IMR-90 (cell line): ENCODE measurements around the gene ZMYM4. TPM values are rescaled to one million over a fixed set of nuclear protein-coding genes. Genes with fewer than 3 reads are reported as not detected.

Experiments
- ATAC-seq: fragments of 200-7000 bp; cut with Tn5 transposase; 2 replicates; pipeline ENCODE4 v1.9.1; 2020; ENCODE audit warnings: low read depth, mild to moderate bottlenecking, moderate library complexity
- BruUV-seq: library from RNA; stranded (reverse); fragments of 400-500 nt; replicated peaks from 2 replicates; lab custom pipeline; 2021; lab: Mats Ljungman, UMichigan
- CTCF ChIA-PET: fragments of 300-600 bp; formaldehyde crosslinking; extraction: SDS; loops from one replicate; lab custom pipeline; 2021; ENCODE audit warnings: antibody characterized with exemption; lab: Yijun Ruan, JAX
- POLR2A ChIA-PET: fragments of 300-600 bp; sonication (Branson Sonifier 250); formaldehyde crosslinking; loops from one replicate; lab custom pipeline; 2022; ENCODE audit warnings: antibody characterized with exemption; ENCODE audit not compliant: unreplicated experiment; lab: Charles Lee
- DNase-seq: peaks from one replicate; pipeline ENCODE4 v3.0.0; 2013
- H2AFZ ChIP-seq: replicated peaks from 2 replicates; pipeline ENCODE3; 2013; ENCODE audit warnings: low read length, mild to moderate bottlenecking; ENCODE audit not compliant: poor library complexity
- H2AK5ac ChIP-seq: 2 replicates; pipeline ENCODE4 v1.6.1; 2013; ENCODE audit warnings: low read depth, low read length, inconsistent platforms
- H2AK9ac ChIP-seq: replicated peaks from 2 replicates; pipeline ENCODE3; 2013; ENCODE audit warnings: mild to moderate bottlenecking, low read depth, low read length, moderate library complexity; ENCODE audit not compliant: poor library complexity
- H2BK120ac ChIP-seq: 2 replicates; pipeline ENCODE4 v1.6.1; 2013; ENCODE audit warnings: low read depth, low read length, inconsistent platforms
- H2BK15ac ChIP-seq: 3 replicates; pipeline ENCODE4 v1.6.1; 2013; ENCODE audit warnings: low read depth, low read length, inconsistent platforms
- H2BK20ac ChIP-seq: 2 replicates; pipeline ENCODE4 v1.6.1; 2013; ENCODE audit warnings: low read depth, mild to moderate bottlenecking, inconsistent platforms, low read length, moderate library complexity
- H2BK5ac ChIP-seq: 2 replicates; pipeline ENCODE4 v1.6.1; 2013; ENCODE audit warnings: mild to moderate bottlenecking, low read depth, low read length, inconsistent platforms; ENCODE audit not compliant: poor library complexity, severe bottlenecking
- H3K14ac ChIP-seq: replicated peaks from 2 replicates; pipeline ENCODE4 v1.6.1; 2013; ENCODE audit warnings: low read depth, low read length, inconsistent platforms
- H3K18ac ChIP-seq: 2 replicates; pipeline ENCODE4 v1.6.1; 2013; ENCODE audit warnings: low read depth, low read length, control low read depth
- H3K23ac ChIP-seq: 2 replicates; pipeline ENCODE4 v1.6.1; 2013; ENCODE audit warnings: low read depth, low read length, inconsistent platforms
- H3K27ac ChIP-seq: 2 replicates; pipeline ENCODE4 v1.5.1; 2013; ENCODE audit warnings: mild to moderate bottlenecking, control low read depth, low read length; ENCODE audit not compliant: insufficient read depth
- H3K27me3 ChIP-seq: 2 replicates; pipeline ENCODE4 v1.6.1; 2013; ENCODE audit warnings: low read length; ENCODE audit not compliant: control insufficient read depth, insufficient read depth
- H3K36me3 ChIP-seq: 2 replicates; pipeline ENCODE4 v1.6.1; 2013; ENCODE audit warnings: low read length, mixed read lengths; ENCODE audit not compliant: control insufficient read depth, insufficient read depth
- H3K4ac ChIP-seq: 2 replicates; pipeline ENCODE4 v1.6.1; 2013; ENCODE audit warnings: low read depth, low read length, inconsistent platforms
- H3K4me1 ChIP-seq: 2 replicates; pipeline ENCODE4 v1.6.1; 2013; ENCODE audit warnings: low read length, mixed read lengths; ENCODE audit not compliant: control insufficient read depth, insufficient read depth
- H3K4me2 ChIP-seq: 2 replicates; pipeline ENCODE4 v1.6.1; 2013; ENCODE audit warnings: low read depth, mild to moderate bottlenecking, control low read depth, low read length, moderate library complexity
- H3K4me3 ChIP-seq: 2 replicates; pipeline ENCODE4 v1.5.1; 2013; ENCODE audit warnings: low read depth, mild to moderate bottlenecking, control low read depth, low read length, moderate library complexity; ENCODE audit not compliant: insufficient read depth
- H3K56ac ChIP-seq: 2 replicates; pipeline ENCODE4 v1.6.1; 2013; ENCODE audit warnings: low read length, inconsistent platforms; ENCODE audit not compliant: insufficient read depth; ENCODE audit errors: extremely low read depth
- H3K79me1 ChIP-seq, 2 experiments: 2 replicates each; pipeline ENCODE4 v1.6.1; 2013; ENCODE audit warnings: low read length in 2 of 2, inconsistent platforms in 1 of 2, low read depth in 1 of 2
- H3K9ac ChIP-seq: 2 replicates; pipeline ENCODE4 v1.6.1; 2013; ENCODE audit warnings: low read depth, low read length, control low read depth
- H3K9me1 ChIP-seq: 2 replicates; pipeline ENCODE4 v1.6.1; 2013; ENCODE audit warnings: low read length, inconsistent platforms; ENCODE audit not compliant: insufficient read depth
- H3K9me3 ChIP-seq: 2 replicates; pipeline ENCODE4 v1.6.1; 2013; ENCODE audit warnings: low read length; ENCODE audit not compliant: control insufficient read depth, insufficient read depth
- H4K20me1 ChIP-seq: 2 replicates; pipeline ENCODE4 v1.6.1; 2013; ENCODE audit warnings: low read length, inconsistent platforms; ENCODE audit not compliant: insufficient read depth
- H4K5ac ChIP-seq: 2 replicates; pipeline ENCODE4 v1.6.1; 2013; ENCODE audit warnings: mild to moderate bottlenecking, low read depth, low read length, control low read depth
- H4K8ac ChIP-seq, 2 experiments: 2 replicates each; pipeline ENCODE4 v1.6.1; 2013; ENCODE audit warnings: low read depth in 2 of 2, low read length in 2 of 2, control low read depth in 1 of 2, inconsistent platforms in 1 of 2
- H4K91ac ChIP-seq: 2 replicates; pipeline ENCODE4 v1.6.1; 2013; ENCODE audit warnings: low read depth, low read length, inconsistent platforms; ENCODE audit not compliant: insufficient read depth
- CEBPB ChIP-seq: IDR thresholded peaks from 2 replicates; pipeline ENCODE4 v1.6.1; 2012; ENCODE audit warnings: low read depth, low read length, improper control_type of control experiment
- CTCF ChIP-seq: conservative IDR thresholded peaks from 2 replicates; pipeline ENCODE4 v1.5.1; 2012; ENCODE audit warnings: mild to moderate bottlenecking, low read depth, low read length, improper control_type of control experiment
- MXI1 ChIP-seq: IDR thresholded peaks from 2 replicates; pipeline ENCODE4 v1.6.1; 2012; ENCODE audit warnings: low read depth, mild to moderate bottlenecking, low read length, moderate library complexity, borderline replicate concordance
- WGBS, 2 experiments: methylation state at CpG; one replicate each; pipeline versions ENCODE4 v1.1.5 to v1.1.7; 2013; ENCODE audit warnings: missing lambda C conversion rate in 2 of 2; ENCODE audit not compliant: insufficient read length in 1 of 2; ENCODE audit errors: extremely low coverage in 2 of 2; 5-methylcytosine and 5-hydroxymethylcytosine counted together
- dilution Hi-C: fragments of 300-500 bp; cut with HindIII; formaldehyde crosslinking; loops from one replicate; pipeline ENCODE4 v1.14.3; 2018; ENCODE audit warnings: low sequenced_read_pairs; ENCODE audit not compliant: unreplicated experiment
- in situ Hi-C: fragments of 300-500 bp; cut with MboI; formaldehyde crosslinking; loops from 3 replicates; pipeline ENCODE4 v1.14.3; 2019; ENCODE audit warnings: low sequenced_read_pairs, inconsistent platforms, mixed read lengths
- intact Hi-C: fragments of 100-400 bp; cut with micrococcal nuclease; formaldehyde crosslinking; loops from 2 replicates; pipeline ENCODE4 v1.10.0; 2022
- polyA plus RNA-seq, 3 experiments: library from polyadenylated mRNA; depleted of rRNA; stranded (reverse); fragments of >200 nt; gene quantifications; 2 replicates each; pipeline ENCODE4 v1.2.3, GENCODE V29; 2012; ENCODE audit warnings: low replicate concordance in 1 of 3
- total RNA-seq: library from RNA; depleted of rRNA; stranded (reverse); fragments of >200 nt; gene quantifications from 2 replicates; pipeline ENCODE4 v1.2.3, GENCODE V29; 2012

ZMYM4 gene
- total and polyA plus RNA-seq, 2 of the 4 experiments (the other 2 are of a cell fraction), result 14.7 to 53.8 TPM

DNA sequence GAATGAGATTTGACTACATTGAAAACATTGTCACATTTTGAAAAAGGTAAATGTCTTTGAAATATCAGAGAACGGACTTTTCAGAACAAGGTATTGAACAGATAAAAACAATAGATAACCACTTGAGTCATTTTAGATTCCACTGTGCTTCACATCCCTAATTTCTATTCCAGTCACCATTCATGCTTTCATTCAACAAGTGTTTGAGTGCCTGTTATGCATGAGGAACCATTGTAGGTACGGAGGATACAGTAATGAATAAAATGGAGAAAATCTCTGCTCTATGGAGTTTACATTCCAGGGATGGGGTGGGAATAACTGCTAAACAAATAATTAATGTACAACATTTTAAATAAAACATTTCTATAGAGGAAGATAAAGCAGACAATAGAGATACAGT is 26.3 kb downstream of the ZMYM4 start:
- in situ Hi-C loops (loop anchor here (10.0 kb wide), 1 partner anchor 100 kb away; the partner anchor contains the start of gene SFPQ), dilution Hi-C loops (no loop called here), intact Hi-C loops (no loop called here)
- no peaks in the 10 kb centered on the region for H3K4me1 ChIP-seq
- H3K27me3 ChIP-seq, result no peaks in the 10 kb centered on the region
- BruUV-seq, result no TSS peak
- CTCF ChIA-PET, result no interaction called here
- no peak overlapping the region for H3K9ac ChIP-seq
- no CpG with 5 or more reads among the region's 2 CpGs for WGBS, 2 experiments
- no peak overlapping the region for H2BK120ac ChIP-seq
- no peak overlapping the region for H2BK15ac ChIP-seq
- H3K27ac ChIP-seq, result no peak overlapping the region
- H3K4me3 ChIP-seq, result no peak overlapping the region
- no peak overlapping the region for H3K23ac ChIP-seq
- POLR2A ChIA-PET, result no interaction called here
- TF ChIP-seq CTCF, result no peak
- no peak for TF ChIP-seq MXI1
- no peak for TF ChIP-seq CEBPB
- H4K20me1 ChIP-seq, result peaks cover 23% of the 10 kb centered on the region
- no peak overlapping the region for H2AK9ac ChIP-seq
- H2BK20ac ChIP-seq, result no peak overlapping the region
- ATAC-seq (no peak), DNase-seq (no peak)
- peaks cover 24% of the 10 kb centered on the region for H3K36me3 ChIP-seq
- no peak overlapping the region for H3K18ac ChIP-seq
- H3K14ac ChIP-seq, result no peak overlapping the region
- no peak overlapping the region for H4K91ac ChIP-seq
- peaks cover 45 to 57% of the 10 kb centered on the region in 2 experiments for H3K79me1 ChIP-seq
- H2AK5ac ChIP-seq, result no peak overlapping the region
- no peak overlapping the region for H2BK5ac ChIP-seq
- H4K5ac ChIP-seq, result no peak overlapping the region
- no peak overlapping the region for H2AFZ ChIP-seq
- H3K9me1 ChIP-seq, result no peaks in the 10 kb centered on the region
- H3K9me3 ChIP-seq, result no peaks in the 10 kb centered on the region
- no peak overlapping the region for H3K4ac ChIP-seq
- H4K8ac ChIP-seq, result no peak overlapping the region
- no peak overlapping the region for H3K56ac ChIP-seq
- H3K4me2 ChIP-seq, result no peak overlapping the region
